ENCODE measurements around the gene FLT4.

The FLT4 gene

GRCh38 chr5:180557217-180557809 lies 92.1 kb downstream of the FLT4 start:
- in situ Hi-C loops (cut with MboI; ENCODE audit: low pct_unique_long_range_greater_than_20kb, low sequenced_read_pairs, unreplicated experiment), result no loop called here
- DNase-seq (ENCODE audit: low spot score), result no peak
- TF ChIP-seq CTCF (IDR thresholded peaks at IDR 0.05; ENCODE audit: extremely low read depth, insufficient read depth, missing control alignments), result no peak

- TF ChIP-seq CTCF (IDR thresholded peaks at IDR 0.05; ENCODE audit: extremely low read depth, insufficient read depth, missing control alignments), result no peak
- no peak for DNase-seq (ENCODE audit: low spot score)
- in situ Hi-C loops (cut with MboI; ENCODE audit: low pct_unique_long_range_greater_than_20kb, low sequenced_read_pairs, unreplicated experiment), result no loop called here
Measured at GRCh38 chr5:180555168-180555921, 94.1 kb downstream of the FLT4 start.

- in situ Hi-C loops (cut with MboI; ENCODE audit: low pct_unique_long_range_greater_than_20kb, low sequenced_read_pairs, unreplicated experiment), result no loop called here
- DNase-seq (ENCODE audit: low spot score), result no peak
- no peak for TF ChIP-seq CTCF (IDR thresholded peaks at IDR 0.05; ENCODE audit: extremely low read depth, insufficient read depth, missing control alignments)
Measured at GRCh38 chr5:180553530-180553929, 95.9 kb downstream of the FLT4 start.

Data from GM13977 (cell line).